ENCODE results near the gene CTNNBIP1. TPM values are rescaled to one million over a fixed set of nuclear protein-coding genes. Genes with fewer than 3 reads are reported as not detected.

Gene CTNNBIP1
- total RNA-seq, 1 donor from 2014 or later: 47.6 TPM

DNA sequence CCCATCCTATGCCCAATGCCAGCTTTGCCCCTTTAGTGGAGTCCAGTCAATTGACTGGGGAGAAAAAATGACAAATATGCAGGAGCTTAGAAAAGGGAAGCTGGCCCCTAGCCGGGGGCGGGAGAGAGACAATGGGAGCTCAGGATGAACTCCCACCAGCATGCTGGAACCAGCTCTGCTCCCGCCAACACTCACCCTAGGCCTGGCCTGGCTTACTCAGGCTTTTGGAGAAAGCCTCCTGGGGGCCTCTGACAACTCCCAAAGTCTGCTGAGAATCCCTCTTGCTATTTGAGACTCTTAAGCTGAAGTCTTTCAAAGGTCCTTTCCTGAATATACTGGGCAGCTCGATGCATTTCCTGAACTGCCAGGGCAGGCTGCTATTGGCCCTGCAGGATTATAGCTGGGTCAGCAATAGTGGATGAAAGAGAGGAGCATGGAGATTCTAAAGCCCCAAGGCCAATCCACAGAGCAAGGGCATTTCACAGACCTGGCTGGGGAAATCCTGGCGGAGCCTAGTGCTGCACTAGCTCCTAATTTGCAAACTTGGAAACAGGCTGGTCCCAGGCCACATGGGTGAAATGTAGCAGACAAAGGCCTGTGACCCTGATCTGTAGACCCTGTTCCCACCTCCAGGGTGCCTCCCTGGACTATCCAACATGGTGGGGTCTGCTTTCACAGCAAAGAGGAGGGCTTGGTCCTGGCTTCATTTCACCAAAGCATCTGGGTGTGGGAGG is 50.6 kb downstream of the CTNNBIP1 start:
- intact Hi-C loops (cut with DNase I): loop anchor here (10.0 kb wide), 1 partner anchor 235 kb away; no protein-coding TSS in a partner anchor
- Histone ChIP-seq H3K9me3 (no peaks in the 10 kb centered on the region), H3K4me3 (no peak overlapping the region), H3K36me3 (no peaks in the 10 kb centered on the region), H3K27ac (no peak overlapping the region), H3K27me3 (no peaks in the 10 kb centered on the region), H3K4me1 (no peaks in the 10 kb centered on the region)
- no peak for DNase-seq
- no peak for ATAC-seq
- TF ChIP-seq, protein P1, sequence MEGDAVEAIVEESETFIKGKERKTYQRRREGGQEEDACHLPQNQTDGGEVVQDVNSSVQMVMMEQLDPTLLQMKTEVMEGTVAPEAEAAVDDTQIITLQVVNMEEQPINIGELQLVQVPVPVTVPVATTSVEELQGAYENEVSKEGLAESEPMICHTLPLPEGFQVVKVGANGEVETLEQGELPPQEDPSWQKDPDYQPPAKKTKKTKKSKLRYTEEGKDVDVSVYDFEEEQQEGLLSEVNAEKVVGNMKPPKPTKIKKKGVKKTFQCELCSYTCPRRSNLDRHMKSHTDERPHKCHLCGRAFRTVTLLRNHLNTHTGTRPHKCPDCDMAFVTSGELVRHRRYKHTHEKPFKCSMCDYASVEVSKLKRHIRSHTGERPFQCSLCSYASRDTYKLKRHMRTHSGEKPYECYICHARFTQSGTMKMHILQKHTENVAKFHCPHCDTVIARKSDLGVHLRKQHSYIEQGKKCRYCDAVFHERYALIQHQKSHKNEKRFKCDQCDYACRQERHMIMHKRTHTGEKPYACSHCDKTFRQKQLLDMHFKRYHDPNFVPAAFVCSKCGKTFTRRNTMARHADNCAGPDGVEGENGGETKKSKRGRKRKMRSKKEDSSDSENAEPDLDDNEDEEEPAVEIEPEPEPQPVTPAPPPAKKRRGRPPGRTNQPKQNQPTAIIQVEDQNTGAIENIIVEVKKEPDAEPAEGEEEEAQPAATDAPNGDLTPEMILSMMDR (IDR thresholded peaks at IDR 0.05): no peak

DNA sequence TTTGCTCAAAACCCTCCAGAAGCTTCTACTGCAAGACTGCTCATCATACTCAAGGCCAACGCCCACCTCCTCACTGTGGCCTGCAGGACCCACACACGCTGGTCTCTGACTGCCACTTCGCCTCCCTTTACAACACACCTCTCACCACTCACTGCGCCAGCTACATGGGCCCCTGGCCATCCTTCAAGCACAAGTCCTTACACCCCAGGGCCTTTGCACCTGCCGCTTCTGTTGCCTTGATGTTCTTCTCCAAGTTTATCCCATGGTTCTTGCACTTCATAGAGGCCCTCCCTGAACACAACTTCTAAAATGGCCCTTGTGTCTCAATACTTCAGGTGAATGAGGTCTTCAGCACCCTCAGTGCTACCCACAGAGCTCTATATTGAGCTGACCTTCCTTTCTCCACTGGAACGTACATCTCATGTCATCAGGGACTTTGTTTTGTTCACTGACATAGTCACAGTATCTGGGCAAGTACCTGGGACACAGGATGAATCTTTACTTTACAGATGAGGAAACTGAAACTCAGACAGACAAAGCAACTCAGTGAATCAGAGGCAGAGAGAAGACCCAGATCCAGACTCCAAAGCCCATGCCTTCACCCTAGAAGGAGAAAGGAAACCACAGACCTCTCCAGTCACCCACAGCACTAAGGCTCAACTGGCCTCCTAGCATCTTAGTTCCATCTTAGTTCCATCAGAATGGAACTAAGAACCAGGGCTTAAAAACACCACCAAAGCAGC is 51.6 kb downstream of the CTNNBIP1 start:
- Histone ChIP-seq H3K4me3 (no peak overlapping the region), H3K27ac (no peak overlapping the region), H3K9me3 (no peaks in the 10 kb centered on the region), H3K27me3 (no peaks in the 10 kb centered on the region), H3K36me3 (no peaks in the 10 kb centered on the region), H3K4me1 (no peaks in the 10 kb centered on the region)
- no peak for DNase-seq
- no peak for ATAC-seq
- TF ChIP-seq, protein P1 (IDR thresholded peaks at IDR 0.05): no peak
- intact Hi-C loops (cut with DNase I): no loop called here

DNA sequence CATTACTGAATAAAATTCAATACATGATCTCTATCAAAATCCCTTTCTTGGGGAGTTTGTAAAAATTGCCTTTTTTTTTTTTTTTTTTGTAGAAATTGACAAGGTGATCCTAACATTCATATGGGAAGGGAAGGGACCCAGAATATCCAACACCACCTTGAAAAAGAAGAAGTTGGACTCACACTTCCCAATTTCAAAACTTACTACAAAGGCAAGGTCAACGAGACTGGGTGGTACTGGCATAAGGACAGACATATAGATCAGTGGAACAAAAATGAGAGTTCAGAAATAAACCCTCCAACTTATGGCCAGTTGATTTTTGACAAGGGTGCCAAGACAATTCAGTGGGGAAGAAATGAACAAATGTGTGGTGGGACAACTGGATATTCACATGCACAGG is 54.9 kb downstream of the CTNNBIP1 start:
- Histone ChIP-seq H3K27me3 (no peaks in the 10 kb centered on the region), H3K4me1 (no peaks in the 10 kb centered on the region), H3K4me3 (no peak overlapping the region), H3K27ac (no peak overlapping the region), H3K9me3 (no peaks in the 10 kb centered on the region), H3K36me3 (no peaks in the 10 kb centered on the region)
- intact Hi-C loops (cut with DNase I): no loop called here
- ATAC-seq (no peak), DNase-seq (no peak)
- TF ChIP-seq, protein P1 (IDR thresholded peaks at IDR 0.05): no peak

DNA sequence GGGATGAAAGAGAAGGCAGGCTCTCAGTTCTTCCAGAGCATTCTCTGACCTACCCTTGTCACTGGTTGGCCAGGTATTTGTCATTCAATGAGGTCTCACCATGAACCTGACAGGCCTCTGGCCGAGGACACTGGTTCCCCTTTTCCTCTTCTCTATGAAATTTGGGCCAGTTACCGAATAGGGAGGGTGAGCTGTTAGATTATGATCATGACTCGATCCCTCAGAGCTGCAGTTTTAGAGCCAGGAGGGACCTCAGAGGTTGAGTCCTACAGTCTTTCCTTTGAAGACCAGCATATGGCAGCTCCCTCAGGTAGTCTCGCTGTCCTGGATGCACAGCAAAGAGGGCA is 56.8 kb downstream of the CTNNBIP1 start:
- no peak overlapping the region for H3K27ac ChIP-seq
- no peaks in the 10 kb centered on the region for H3K4me1 ChIP-seq
- TF ChIP-seq, protein P1 (IDR thresholded peaks at IDR 0.05): no peak
- no peak for DNase-seq
- peaks cover 6% of the 10 kb centered on the region for H3K36me3 ChIP-seq
- H3K4me3 ChIP-seq: no peak overlapping the region
- H3K9me3 ChIP-seq: no peaks in the 10 kb centered on the region
- H3K27me3 ChIP-seq: no peaks in the 10 kb centered on the region
- intact Hi-C loops (cut with DNase I): no loop called here
- ATAC-seq: no peak

DNA sequence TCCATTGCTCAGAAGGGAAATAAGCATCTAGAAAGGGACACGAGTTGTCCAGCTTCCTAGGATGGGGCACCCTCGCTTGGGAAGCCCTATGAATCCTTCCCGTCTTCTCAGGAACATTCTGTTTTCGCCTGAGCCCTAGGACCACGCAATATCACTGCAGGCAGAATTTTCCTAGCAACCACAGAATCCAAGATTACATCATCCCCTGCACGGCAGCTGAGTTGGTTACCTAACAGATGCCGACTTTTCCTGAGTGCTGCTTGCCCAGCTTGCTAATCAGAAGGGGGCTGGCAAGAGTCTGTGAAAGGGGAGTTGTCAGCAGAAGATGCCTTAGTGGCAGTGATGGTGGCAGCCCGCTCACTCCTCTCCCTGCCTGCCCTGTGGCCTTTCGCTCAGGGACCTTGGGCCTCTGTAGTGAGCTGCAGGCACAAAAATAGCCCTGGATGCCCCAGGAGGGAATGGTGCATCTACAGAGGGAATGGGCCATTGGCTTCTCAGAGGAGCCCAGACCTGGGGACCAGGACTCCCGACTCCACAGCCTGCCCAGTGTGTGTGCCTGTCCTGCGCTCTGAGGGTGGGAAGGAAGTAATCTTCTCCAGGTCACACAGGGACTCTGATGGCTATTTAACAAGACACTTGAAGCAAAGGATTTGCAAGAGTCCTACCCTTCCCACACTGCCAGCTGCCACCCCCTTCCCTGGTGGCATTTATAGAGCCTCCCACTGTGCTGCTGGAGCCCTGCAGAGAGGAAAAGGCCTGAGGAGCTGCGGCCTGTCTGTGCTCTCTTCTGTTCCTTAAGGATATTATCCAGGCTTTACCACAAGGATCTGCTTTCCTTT is 57.4 kb downstream of the CTNNBIP1 start:
- H3K9me3 ChIP-seq: no peaks in the 10 kb centered on the region
- H3K36me3 ChIP-seq: peaks cover 6% of the 10 kb centered on the region
- H3K27me3 ChIP-seq: no peaks in the 10 kb centered on the region
- H3K27ac ChIP-seq: no peak overlapping the region
- no peak overlapping the region for H3K4me3 ChIP-seq
- TF ChIP-seq, protein P1 (IDR thresholded peaks at IDR 0.05): no peak
- H3K4me1 ChIP-seq: no peaks in the 10 kb centered on the region
- no peak for ATAC-seq
- intact Hi-C loops (cut with DNase I): no loop called here
- DNase-seq: no peak
